NCI-H748 (cell line): ENCODE measurements around the gene KREMEN2.

Experiments
- DNase-seq: peaks from one replicate; lab custom pipeline; 2025; ENCODE audit not compliant: unreplicated experiment; lab: John Stamatoyannopoulos, UW

KREMEN2 gene

GRCh38 chr16:3000540-3000939, 36.5 kb downstream of the KREMEN2 start:
- no peak for DNase-seq

DNA sequence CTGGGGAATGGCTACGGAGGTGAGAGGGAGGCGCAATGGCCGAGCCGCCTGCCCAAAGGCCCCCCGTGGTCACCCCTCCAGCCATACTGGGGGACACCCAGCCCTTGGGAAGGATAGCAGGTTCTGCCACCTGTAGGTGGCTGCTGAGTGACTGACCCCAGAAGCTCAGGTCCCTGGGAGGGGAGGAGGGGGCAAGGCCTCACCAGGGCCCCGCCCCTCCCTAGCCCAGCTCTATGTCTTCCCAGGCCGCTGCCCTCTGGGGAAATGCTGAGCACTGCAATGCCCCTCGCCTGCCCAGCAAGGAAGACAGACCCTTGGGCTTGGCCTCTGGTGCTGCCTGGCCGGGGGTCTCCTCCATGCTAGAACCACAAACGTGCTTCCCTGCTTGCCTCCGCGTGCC, 37.2 kb downstream of the KREMEN2 start:
- DNase-seq, result no peak

- DNase-seq, result peak; percentile 98
Measured at GRCh38 chr16:3003582-3004270, 39.7 kb downstream of the KREMEN2 start.

- peak; percentile 54 for DNase-seq
Measured at GRCh38 chr16:3004319-3004718, 40.2 kb downstream of the KREMEN2 start.

DNA sequence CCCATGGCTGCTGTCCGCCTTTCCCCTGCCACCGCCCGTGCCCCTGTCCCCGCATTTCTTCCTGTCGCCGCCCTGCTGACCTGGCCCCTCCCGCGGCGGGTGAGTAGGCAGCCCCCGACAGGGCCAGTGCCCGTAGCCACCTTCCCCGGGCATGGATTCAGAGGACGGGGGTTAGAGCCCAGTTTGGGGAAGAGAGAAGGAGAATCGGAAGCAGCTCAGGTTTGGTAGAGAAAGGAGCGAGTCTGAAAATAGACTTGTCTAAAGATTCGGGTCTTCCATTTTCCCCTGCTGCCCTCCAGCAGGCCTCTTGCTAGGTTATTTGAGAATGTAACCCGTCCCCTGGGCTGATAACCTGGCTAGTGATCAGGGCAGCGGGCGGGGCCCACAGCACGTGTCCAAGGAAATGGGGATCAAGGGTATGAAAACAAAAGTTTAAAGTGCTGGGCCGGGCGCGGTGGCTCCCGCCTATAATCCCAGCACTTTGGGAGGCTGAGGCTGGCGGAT, 40.8 kb downstream of the KREMEN2 start:
- peak; percentile 43 for DNase-seq

GRCh38 chr16:3007059-3007956, 43.2 kb downstream of the KREMEN2 start:
- no peak for DNase-seq

- DNase-seq, result no peak
Measured at GRCh38 chr16:3007957-3008689, 44.0 kb downstream of the KREMEN2 start.

DNA sequence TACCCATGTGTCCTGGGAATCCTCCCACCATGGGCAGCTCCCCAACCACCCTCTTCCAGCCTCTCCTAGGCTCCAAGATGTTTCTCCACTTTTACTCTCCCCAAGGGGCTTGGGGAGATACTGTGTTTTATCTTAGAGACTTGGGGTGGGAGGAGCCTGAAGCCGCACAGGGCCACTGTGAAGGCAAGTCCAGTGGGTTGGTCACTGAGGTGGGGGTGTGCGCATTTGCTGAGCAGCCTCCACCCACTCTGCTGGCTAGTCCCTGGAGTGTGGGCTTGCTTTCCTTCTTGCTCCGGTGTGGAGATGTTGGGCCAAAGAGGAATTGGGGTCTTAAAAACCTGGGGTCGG, 44.6 kb downstream of the KREMEN2 start:
- DNase-seq, result no peak

DNA sequence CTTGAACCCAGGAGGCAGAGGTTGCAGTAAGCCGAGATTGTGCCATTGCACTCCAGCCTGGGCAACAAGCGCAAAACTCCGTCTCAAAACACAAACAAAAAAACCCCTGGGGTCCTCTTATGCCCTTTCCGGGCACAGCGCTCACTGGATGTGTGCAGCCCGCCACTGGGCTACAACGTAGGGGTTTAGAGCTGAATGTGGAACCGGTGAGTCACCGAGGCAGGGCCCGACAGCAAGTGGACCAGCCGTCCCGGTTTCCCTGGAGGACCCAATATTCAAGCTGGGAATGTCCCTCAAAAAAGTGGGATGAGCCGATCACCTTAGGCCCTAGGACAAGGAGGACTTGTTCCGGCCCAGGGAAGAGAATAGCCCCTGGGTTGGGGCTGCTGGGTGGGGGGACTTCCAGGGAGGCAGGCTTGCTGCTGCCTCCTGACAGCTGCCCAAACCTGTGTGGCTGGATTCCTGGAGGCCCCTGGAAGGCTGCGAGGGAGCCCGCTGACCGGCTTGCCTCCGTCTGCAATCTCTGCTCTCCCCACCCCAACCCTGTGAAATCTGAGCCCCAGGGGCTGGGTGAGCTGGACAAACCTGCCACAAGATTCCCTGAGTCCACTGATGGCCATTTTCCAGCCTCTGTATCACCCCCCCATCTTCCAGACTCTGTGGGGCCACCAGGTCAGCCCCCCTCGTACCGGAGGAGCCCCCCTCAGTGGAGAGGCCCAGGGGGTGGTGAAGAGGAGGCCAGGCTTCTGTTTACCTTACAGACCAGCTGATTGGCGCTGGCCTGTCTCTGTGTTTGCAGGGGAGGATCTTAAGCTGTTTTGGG, 45.7 kb downstream of the KREMEN2 start:
- DNase-seq, result peak; percentile 27

GRCh38 chr16:3010510-3010909, 46.4 kb downstream of the KREMEN2 start:
- no peak for DNase-seq

DNA sequence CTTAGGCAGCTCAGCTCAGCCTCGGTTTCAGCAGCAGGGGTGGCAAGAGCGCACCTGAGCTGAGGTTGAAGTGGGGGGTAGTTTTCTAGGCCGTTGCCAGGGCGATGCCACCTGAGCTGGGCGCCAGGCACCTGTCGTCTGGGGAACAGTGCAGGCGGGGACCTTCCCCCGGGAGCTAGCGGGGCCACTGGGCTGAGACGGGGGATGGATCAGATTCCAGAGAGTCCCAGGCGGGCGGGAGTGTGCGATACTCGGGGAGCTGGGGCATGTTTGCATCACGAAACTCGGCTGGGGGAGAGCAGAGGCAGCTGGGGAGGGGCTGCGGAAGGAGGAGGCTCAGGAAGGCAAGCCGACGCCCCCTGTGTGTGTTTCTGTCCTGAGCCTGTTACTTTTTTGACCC, 48.2 kb downstream of the KREMEN2 start:
- peak; percentile 76 for DNase-seq

DNA sequence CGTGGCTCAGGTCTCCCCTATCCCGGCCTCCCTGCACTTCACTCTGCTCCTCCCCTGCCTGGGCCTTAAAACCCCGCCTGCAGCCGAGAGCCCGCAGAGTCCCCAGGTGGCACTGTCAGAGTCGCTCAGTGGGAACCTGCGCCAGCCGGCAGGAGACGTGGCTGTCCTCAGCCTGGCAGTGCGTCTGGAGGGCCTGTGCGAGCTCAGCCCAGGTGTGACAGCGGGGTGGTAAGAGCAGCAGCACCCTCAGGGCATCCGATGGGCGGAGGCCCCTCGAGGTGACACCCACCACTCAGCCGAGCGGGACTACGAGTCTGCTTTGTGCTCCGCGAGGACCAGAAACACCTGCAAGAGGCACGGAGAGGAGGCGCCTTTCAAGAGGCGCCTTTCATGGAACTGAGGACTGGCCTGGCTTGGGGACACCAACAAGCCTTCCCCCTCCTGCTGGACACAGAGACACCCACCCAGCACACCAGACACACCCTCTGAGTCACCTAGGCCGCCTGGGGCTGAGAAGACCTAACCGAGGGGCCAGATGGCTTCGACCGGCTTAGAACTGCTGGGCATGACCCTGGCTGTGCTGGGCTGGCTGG, 48.8 kb downstream of the KREMEN2 start, which contains the start of gene CLDN9:
Gene CLDN9, plus strand, starts transcription at position 96 of the 593 bp plus-strand sequence. Its CDS starts 440 bp downstream, at position 536.
- peak; percentile 47 for DNase-seq

DNA sequence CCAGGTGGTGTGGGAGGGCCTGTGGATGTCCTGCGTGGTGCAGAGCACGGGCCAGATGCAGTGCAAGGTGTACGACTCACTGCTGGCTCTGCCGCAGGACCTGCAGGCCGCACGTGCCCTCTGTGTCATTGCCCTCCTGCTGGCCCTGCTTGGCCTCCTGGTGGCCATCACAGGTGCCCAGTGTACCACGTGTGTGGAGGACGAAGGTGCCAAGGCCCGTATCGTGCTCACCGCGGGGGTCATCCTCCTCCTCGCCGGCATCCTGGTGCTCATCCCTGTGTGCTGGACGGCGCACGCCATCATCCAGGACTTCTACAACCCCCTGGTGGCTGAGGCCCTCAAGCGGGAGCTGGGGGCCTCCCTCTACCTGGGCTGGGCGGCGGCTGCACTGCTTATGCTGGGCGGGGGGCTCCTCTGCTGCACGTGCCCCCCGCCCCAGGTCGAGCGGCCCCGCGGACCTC, 49.4 kb downstream of the KREMEN2 start:
- no peak for DNase-seq

GRCh38 chr16:3013998-3014690, 50.1 kb downstream of the KREMEN2 start:
- DNase-seq, result no peak

GRCh38 chr16:3014971-3015370, 50.9 kb downstream of the KREMEN2 start:
- DNase-seq, result no peak

- DNase-seq, result no peak
Measured at GRCh38 chr16:3015865-3016521, 51.9 kb downstream of the KREMEN2 start.

DNA sequence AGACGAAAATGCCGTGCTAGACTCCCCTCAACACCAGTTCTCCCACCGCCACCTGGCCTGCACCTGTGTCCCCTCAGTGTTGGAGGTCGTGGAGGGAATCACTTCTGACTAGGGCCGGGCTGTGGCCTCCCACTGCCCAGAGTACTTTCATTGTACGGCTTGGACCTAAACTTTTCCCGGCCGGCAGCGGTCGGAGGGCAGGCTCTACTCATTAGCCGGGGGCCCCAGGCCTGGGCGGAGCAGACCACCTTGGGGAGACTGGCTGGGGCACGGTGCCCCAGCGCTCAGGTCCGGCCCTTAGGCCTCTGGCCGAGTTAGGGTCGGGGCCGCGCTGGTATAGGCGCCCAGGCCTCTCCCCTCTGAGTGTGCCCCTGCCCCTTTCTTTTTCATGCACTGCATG, 53.3 kb downstream of the KREMEN2 start:
- DNase-seq, result no peak
